WTC11 (cell line): ENCODE results near the gene FNIP2.

Experiments
- CTCF ChIP-seq: fragments of 200-600 bp; IDR thresholded peaks from 2 replicates; pipeline ENCODE4 v1.8.0; 2022; ENCODE audit warnings: antibody characterized with exemption
- ELF4 ChIP-seq: sonication (generic); formaldehyde crosslinking; IDR thresholded peaks from 2 replicates; pipeline ENCODE4 v1.8.1; 2022; ENCODE audit warnings: low read depth, mild to moderate bottlenecking, moderate library complexity, missing genetic modification reagents
- FOXJ3 ChIP-seq: sonication (generic); formaldehyde crosslinking; IDR thresholded peaks from 2 replicates; pipeline ENCODE4 v1.9.0; 2021; ENCODE audit warnings: missing genetic modification reagents, mild to moderate bottlenecking, borderline replicate concordance
- HMGXB4 ChIP-seq: sonication (generic); formaldehyde crosslinking; IDR thresholded peaks from 2 replicates; pipeline ENCODE4 v1.8.1; 2023; ENCODE audit warnings: mild to moderate bottlenecking, moderate library complexity, missing genetic modification reagents
- NFATC4 ChIP-seq: fragments of 250-450 bp; sonication (Bioruptor Pico); IDR thresholded peaks from 2 replicates; pipeline ENCODE4 v1.9.0; 2021; ENCODE audit warnings: mild to moderate bottlenecking
- SOX15 ChIP-seq: fragments of 250-450 bp; sonication (Bioruptor Pico); IDR thresholded peaks from 2 replicates; pipeline ENCODE4 v1.9.0; 2021; ENCODE audit warnings: mild to moderate bottlenecking
- SP1 ChIP-seq: sonication (generic); formaldehyde crosslinking; conservative IDR thresholded peaks from 2 replicates; pipeline ENCODE4 v1.8.1; 2022; ENCODE audit warnings: missing genetic modification reagents
- TEAD1 ChIP-seq: sonication (generic); formaldehyde crosslinking; IDR thresholded peaks from 2 replicates; pipeline ENCODE4 v1.8.0; 2022; ENCODE audit warnings: mild to moderate bottlenecking, missing genetic modification reagents
- ZNF317 ChIP-seq: sonication (generic); formaldehyde crosslinking; IDR thresholded peaks from 2 replicates; pipeline ENCODE4 v1.8.1; 2023; ENCODE audit warnings: low read depth, mild to moderate bottlenecking, moderate library complexity, missing genetic modification reagents, borderline replicate concordance
- ZNF512 ChIP-seq: sonication (generic); formaldehyde crosslinking; IDR thresholded peaks from 2 replicates; pipeline ENCODE4 v1.8.1; 2022; ENCODE audit warnings: missing genetic modification reagents, borderline replicate concordance

GRCh38 chr4:158863296-158863695, 94.5 kb downstream of the FNIP2 start:
- TF ChIP-seq CTCF: no peak
- TF ChIP-seq FOXJ3 (CRISPR knock-in tag): no peak
- TF ChIP-seq ZNF512 (CRISPR knock-in tag): no peak
- no peak for TF ChIP-seq ZNF317
- TF ChIP-seq HMGXB4 (CRISPR knock-in tag): no peak
- no peak for TF ChIP-seq TEAD1 (CRISPR knock-in tag)
- TF ChIP-seq NFATC4 (CRISPR knock-in tag): no peak
- TF ChIP-seq SOX15 (CRISPR knock-in tag): no peak
- TF ChIP-seq SP1: no peak
- no peak for TF ChIP-seq ELF4 (CRISPR knock-in tag)
